ENCODE measurements around the gene BAZ2B. TPM values are rescaled to one million over a fixed set of nuclear protein-coding genes. Genes with fewer than 3 reads are reported as not detected.

BAZ2B gene
- total and polyA plus RNA-seq, 5 donors, result 16.1 to 43.2 (median 41.3) TPM

DNA sequence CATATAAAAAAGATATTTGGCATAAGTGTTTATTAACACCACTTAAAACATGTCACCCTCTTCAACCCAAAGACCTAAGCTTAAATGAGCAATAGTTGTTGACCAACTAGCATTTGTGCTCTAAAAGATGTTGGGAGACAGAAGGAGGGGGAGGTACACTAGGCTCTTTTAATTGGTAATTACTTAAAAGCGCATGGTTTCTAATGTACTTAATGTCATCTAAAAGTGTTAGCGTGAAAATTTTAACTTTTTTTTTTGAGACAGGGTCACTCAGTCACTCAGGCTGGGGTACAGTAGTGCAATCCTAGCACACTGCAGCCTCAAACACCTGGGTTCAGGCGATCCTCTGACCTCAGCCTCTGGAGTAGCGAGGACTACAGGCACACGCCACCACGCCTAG is 335.3 kb downstream of the BAZ2B start:
- Histone ChIP-seq H3K4me1 (ENCODE audit: control insufficient read depth, insufficient read depth, low read length) (peaks cover under 1% of the 10 kb centered on the region), H3K4me3 (ENCODE audit: low read length) (no peak overlapping the region), H3K9me3 (ENCODE audit: control insufficient read depth, low read length) (no peaks in the 10 kb centered on the region), H3K27me3 (ENCODE audit: control insufficient read depth, insufficient read depth) (no peaks in the 10 kb centered on the region), H3K27ac (ENCODE audit: low read length) (no peak overlapping the region)
- DNase-seq (no peak), ATAC-seq (no peak)
- intact Hi-C loops (cut with DNase I), result no loop called here
- WGBS, result 98% methylated on average over 6 of the region's 6 CpGs

DNA sequence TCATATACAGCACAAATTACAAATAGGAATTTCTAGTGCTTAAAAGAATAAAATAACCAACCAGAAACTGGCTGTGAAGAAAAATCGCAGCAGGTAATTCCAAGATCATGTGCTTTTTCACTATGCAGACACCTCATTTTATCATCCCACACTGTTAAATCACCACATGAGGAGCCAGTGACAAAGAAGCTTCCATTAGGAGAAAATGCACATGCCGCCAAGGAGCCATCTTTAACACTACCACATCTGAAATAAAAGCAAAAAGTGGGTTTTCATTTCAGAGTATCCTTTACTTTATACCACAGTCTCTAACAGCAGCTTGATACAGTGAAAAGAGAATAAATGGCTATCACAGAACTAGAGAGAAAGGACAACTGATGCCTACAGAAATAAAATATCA is 336.6 kb downstream of the BAZ2B start:
- intact Hi-C loops (cut with DNase I), result no loop called here
- WGBS, result 96% methylated on average over 2 of the region's 2 CpGs
- no peak overlapping the region for H3K27ac ChIP-seq (ENCODE audit: low read length)
- DNase-seq, result no peak
- H3K9me3 ChIP-seq (ENCODE audit: control insufficient read depth, low read length), result no peaks in the 10 kb centered on the region
- ATAC-seq, result no peak
- H3K4me3 ChIP-seq (ENCODE audit: low read length), result no peak overlapping the region
- no peaks in the 10 kb centered on the region for H3K27me3 ChIP-seq (ENCODE audit: control insufficient read depth, insufficient read depth)
- H3K4me1 ChIP-seq (ENCODE audit: control insufficient read depth, insufficient read depth, low read length), result peaks cover 2% of the 10 kb centered on the region

DNA sequence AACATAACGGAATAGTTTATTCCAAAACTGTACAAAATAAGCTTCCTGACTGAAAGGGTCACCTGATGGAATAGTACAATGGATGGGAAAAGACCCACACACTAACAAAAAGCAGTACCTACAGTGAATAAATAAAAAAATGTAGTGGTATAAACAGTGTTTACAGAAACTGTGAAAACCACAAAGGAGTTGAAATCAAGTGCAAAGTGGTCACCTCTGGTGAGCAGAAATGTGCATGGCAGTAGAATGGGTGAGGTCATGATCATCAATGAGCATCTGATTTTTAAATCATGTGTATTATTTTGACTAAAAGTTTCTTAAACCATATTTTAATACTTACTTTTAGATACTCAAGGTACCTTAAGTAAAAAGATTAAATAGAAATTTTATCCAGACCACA is 341.2 kb downstream of the BAZ2B start:
- no peaks in the 10 kb centered on the region for H3K9me3 ChIP-seq (ENCODE audit: control insufficient read depth, low read length)
- intact Hi-C loops (cut with DNase I), result no loop called here
- ATAC-seq (no peak), DNase-seq (no peak)
- 97% methylated on average over 1 of the region's 1 CpG for WGBS
- H3K27ac ChIP-seq (ENCODE audit: low read length), result no peak overlapping the region
- no peak overlapping the region for H3K4me3 ChIP-seq (ENCODE audit: low read length)
- H3K27me3 ChIP-seq (ENCODE audit: control insufficient read depth, insufficient read depth), result no peaks in the 10 kb centered on the region
- H3K4me1 ChIP-seq (ENCODE audit: control insufficient read depth, insufficient read depth, low read length), result peaks cover 2% of the 10 kb centered on the region

DNA sequence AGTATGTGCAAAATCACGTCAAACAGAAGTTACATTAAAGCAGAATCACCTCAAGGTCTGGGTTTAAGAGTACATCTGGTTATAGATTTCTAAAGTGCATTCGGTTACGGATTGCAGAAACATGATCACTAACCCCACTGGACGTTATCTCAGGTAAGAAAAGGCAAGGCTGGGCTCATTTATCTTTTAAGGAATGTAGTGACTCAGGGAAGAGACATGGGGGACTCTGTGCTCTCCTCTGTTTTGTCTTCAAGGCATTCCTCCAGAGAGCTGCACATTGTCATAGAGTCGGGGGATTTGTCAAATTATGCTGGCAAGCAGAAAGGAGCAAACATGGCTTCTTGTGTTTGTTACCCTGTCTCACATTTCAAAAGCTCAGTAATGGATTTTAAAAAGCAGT is 344.2 kb downstream of the BAZ2B start:
- intact Hi-C loops (cut with DNase I), result no loop called here
- ATAC-seq, result no peak
- no peak for DNase-seq
- Histone ChIP-seq H3K4me3 (ENCODE audit: low read length) (no peak overlapping the region), H3K4me1 (ENCODE audit: control insufficient read depth, insufficient read depth, low read length) (peaks cover 2% of the 10 kb centered on the region), H3K27me3 (ENCODE audit: control insufficient read depth, insufficient read depth) (no peaks in the 10 kb centered on the region), H3K27ac (ENCODE audit: low read length) (no peak overlapping the region), H3K9me3 (ENCODE audit: control insufficient read depth, low read length) (no peaks in the 10 kb centered on the region)
- 89% methylated on average over 5 of the region's 5 CpGs for WGBS

DNA sequence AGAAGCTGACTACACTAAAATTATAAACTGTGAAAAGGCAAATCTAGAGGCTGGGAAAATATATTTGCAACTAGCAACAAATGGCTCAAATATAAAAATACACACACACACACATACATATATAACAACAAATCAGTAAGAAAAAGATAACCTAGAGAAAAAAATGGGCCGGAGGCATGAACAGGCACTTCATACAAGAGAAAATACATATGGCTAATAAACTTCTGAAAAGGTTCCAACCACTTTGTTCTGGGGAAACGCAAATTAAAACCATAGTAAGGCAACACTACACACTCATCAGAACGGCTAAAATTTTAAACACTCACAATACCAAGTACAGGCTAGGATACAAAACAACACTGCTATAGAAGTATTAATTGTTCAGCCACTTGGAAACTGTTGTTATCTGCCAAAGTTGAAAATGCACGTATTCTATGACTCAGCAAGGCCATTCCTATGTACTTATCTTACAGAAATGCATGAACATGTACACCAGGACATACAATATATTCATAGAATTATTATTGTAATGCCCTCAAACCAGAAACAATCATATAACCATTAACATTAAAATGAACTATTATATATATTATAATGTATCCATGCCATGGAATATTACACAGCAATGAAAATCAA is 345.5 kb downstream of the BAZ2B start:
- ATAC-seq, result no peak

More for the DNA sequence above, 345.5 kb downstream of the BAZ2B start:
- no peaks in the 10 kb centered on the region for H3K4me1 ChIP-seq (ENCODE audit: control insufficient read depth, insufficient read depth, low read length)
- H3K9me3 ChIP-seq (ENCODE audit: control insufficient read depth, low read length), result no peaks in the 10 kb centered on the region
- DNase-seq, result no peak
- H3K4me3 ChIP-seq (ENCODE audit: low read length), result no peak overlapping the region
- H3K27me3 ChIP-seq (ENCODE audit: control insufficient read depth, insufficient read depth), result no peaks in the 10 kb centered on the region
- WGBS, result 97% methylated on average over 4 of the region's 4 CpGs
- intact Hi-C loops (cut with DNase I), result no loop called here
- H3K27ac ChIP-seq (ENCODE audit: low read length), result no peak overlapping the region

Other genes starting within 250 kb of the BAZ2B start
- gene MARCHF7, start 96.0 kb upstream of the BAZ2B start, total RNA-seq, result 10 to 100 TPM; 70.0 to 85.4 (median 74.9) TPM
- 33.6 TPM for gene MARCHF7, start 96.0 kb upstream of the BAZ2B start, polyA plus RNA-seq
- gene CD302, start 181.7 kb upstream of the BAZ2B start, total RNA-seq, result 10 to 100 TPM; 26.4 to 33.7 (median 30.1) TPM
- gene CD302, start 181.7 kb upstream of the BAZ2B start, polyA plus RNA-seq, result 23.8 TPM